ENCODE measurements around the gene CLSTN2. TPM values are rescaled to one million over a fixed set of nuclear protein-coding genes. Genes with fewer than 3 reads are reported as not detected.

Gene CLSTN2
- polyA plus RNA-seq, 3 donors: not detected

GRCh38 chr3:140258222-140258724, 323.3 kb downstream of the CLSTN2 start:
- intact Hi-C loops (cut with micrococcal nuclease): no loop called here
- WGBS (ENCODE audit: insufficient coverage): no CpG with 5 or more reads among the region's 4 CpGs
- H3K27ac Mint-ChIP-seq: no peak overlapping the region
- no peak for DNase-seq
- H3K4me3 Mint-ChIP-seq: no peak overlapping the region
- TF ChIP-seq CTCF (IDR thresholded peaks at IDR 0.05): no peak
- no peaks in the 10 kb centered on the region for H3K4me1 Mint-ChIP-seq
- H2AFZ ChIP-seq (ENCODE audit: insufficient read depth, low read depth, low read length, poor library complexity, severe bottlenecking): no peak overlapping the region
- no peaks in the 10 kb centered on the region for H3K79me2 ChIP-seq (ENCODE audit: insufficient read depth, low read length)
- H3K27ac ChIP-seq (ENCODE audit: low read depth in 1 of 2, low read length in 2 of 2): no peak overlapping the region
- no peak overlapping the region for H3K4me2 ChIP-seq (replicated peaks; ENCODE audit: extremely low read depth, low read length, poor library complexity, severe bottlenecking)
- H4K20me1 ChIP-seq (ENCODE audit: insufficient read depth, low read length): no peaks in the 10 kb centered on the region
- peaks cover 0 to 3% (median 1%) of the 10 kb centered on the region in 7 donors for H3K9me3 Mint-ChIP-seq
- H3K27me3 Mint-ChIP-seq (ENCODE audit: low read depth in 3 of 3): peaks cover 0 to 8% (median 0%) of the 10 kb centered on the region in 3 donors
- no peaks in the 10 kb centered on the region for H3K36me3 ChIP-seq (replicated peaks in 1 of 2; ENCODE audit: control insufficient read depth in 1 of 2, insufficient read depth in 2 of 2, low read length in 2 of 2)
- H3K4me3 ChIP-seq (replicated peaks in 1 of 3; ENCODE audit: low read depth in 2 of 3, low read length in 3 of 3): no peak overlapping the region
- no peaks in the 10 kb centered on the region for H3K9me3 ChIP-seq (replicated peaks in 1 of 2; ENCODE audit: control insufficient read depth in 1 of 2, insufficient read depth in 1 of 2, low read length in 2 of 2)
- H3K36me3 Mint-ChIP-seq: no peaks in the 10 kb centered on the region
- no peak overlapping the region for H3K9ac ChIP-seq (ENCODE audit: insufficient read depth, low read length, poor library complexity, severe bottlenecking)
- no peaks in the 10 kb centered on the region for H3K27me3 ChIP-seq (ENCODE audit: control insufficient read depth in 2 of 2, insufficient read depth in 2 of 2, low read length in 2 of 2)
- H3K4me1 ChIP-seq (ENCODE audit: control insufficient read depth in 1 of 2, insufficient read depth in 2 of 2, low read length in 2 of 2): no peaks in the 10 kb centered on the region

GRCh38 chr3:140265302-140265701, 330.3 kb downstream of the CLSTN2 start:
- no peak overlapping the region for H3K27ac ChIP-seq (ENCODE audit: low read depth in 1 of 2, low read length in 2 of 2)
- H3K4me2 ChIP-seq (replicated peaks; ENCODE audit: extremely low read depth, low read length, poor library complexity, severe bottlenecking): no peak overlapping the region
- H3K27me3 Mint-ChIP-seq (ENCODE audit: low read depth in 3 of 3): peaks cover 0 to 2% (median 2%) of the 10 kb centered on the region in 3 donors
- H3K36me3 ChIP-seq (replicated peaks in 1 of 2; ENCODE audit: control insufficient read depth in 1 of 2, insufficient read depth in 2 of 2, low read length in 2 of 2): no peaks in the 10 kb centered on the region
- no peak overlapping the region for H2AFZ ChIP-seq (ENCODE audit: insufficient read depth, low read depth, low read length, poor library complexity, severe bottlenecking)
- no peaks in the 10 kb centered on the region for H3K4me1 ChIP-seq (ENCODE audit: control insufficient read depth in 1 of 2, insufficient read depth in 2 of 2, low read length in 2 of 2)
- H3K9me3 Mint-ChIP-seq: peaks cover 0 to 5% (median under 1%) of the 10 kb centered on the region in 7 donors
- no peak overlapping the region for H3K4me3 ChIP-seq (replicated peaks in 1 of 3; ENCODE audit: low read depth in 2 of 3, low read length in 3 of 3)
- no peaks in the 10 kb centered on the region for H3K36me3 Mint-ChIP-seq
- H3K4me3 Mint-ChIP-seq: no peak overlapping the region
- no peak for TF ChIP-seq CTCF (IDR thresholded peaks at IDR 0.05)
- 80% methylated on average over 4 of the region's 5 CpGs for WGBS (ENCODE audit: insufficient coverage)
- H3K4me1 Mint-ChIP-seq: no peaks in the 10 kb centered on the region
- no peak for DNase-seq
- intact Hi-C loops (cut with micrococcal nuclease): no loop called here
- no peak overlapping the region for H3K9ac ChIP-seq (ENCODE audit: insufficient read depth, low read length, poor library complexity, severe bottlenecking)
- no peaks in the 10 kb centered on the region for H3K27me3 ChIP-seq (ENCODE audit: control insufficient read depth in 2 of 2, insufficient read depth in 2 of 2, low read length in 2 of 2)
- H3K79me2 ChIP-seq (ENCODE audit: insufficient read depth, low read length): no peaks in the 10 kb centered on the region
- no peaks in the 10 kb centered on the region for H3K9me3 ChIP-seq (replicated peaks in 1 of 2; ENCODE audit: control insufficient read depth in 1 of 2, insufficient read depth in 1 of 2, low read length in 2 of 2)
- H3K27ac Mint-ChIP-seq: no peak overlapping the region
- no peaks in the 10 kb centered on the region for H4K20me1 ChIP-seq (ENCODE audit: insufficient read depth, low read length)
